Activated CD8-positive, alpha-beta memory T cell treated with anti-CD3 and anti-CD28 coated beads for 36 hours (primary cell): ENCODE data around the gene ADCY3. TPM values are rescaled to one million over a fixed set of nuclear protein-coding genes. Genes with fewer than 3 reads are reported as not detected.

Experiments
- CTCF ChIA-PET: fragments of 350-600 bp; sonication (Branson Sonifier 250); formaldehyde crosslinking; loops from one replicate; lab custom pipeline; 2021; ENCODE audit warnings: antibody characterized with exemption; lab: Charles Lee
- POLR2A ChIA-PET: fragments of 350-600 bp; sonication (Branson Sonifier 250); formaldehyde crosslinking; loops from one replicate; lab custom pipeline; 2021; ENCODE audit warnings: antibody characterized with exemption; lab: Charles Lee
- total RNA-seq, 2 experiments: library from RNA; stranded (reverse); gene quantifications; one replicate each; pipeline ENCODE4 v1.2.3, GENCODE V29; 2021

The ADCY3 gene
- total RNA-seq, 2 experiments from 2014 or later: 87.0 to 88.5 TPM

DNA sequence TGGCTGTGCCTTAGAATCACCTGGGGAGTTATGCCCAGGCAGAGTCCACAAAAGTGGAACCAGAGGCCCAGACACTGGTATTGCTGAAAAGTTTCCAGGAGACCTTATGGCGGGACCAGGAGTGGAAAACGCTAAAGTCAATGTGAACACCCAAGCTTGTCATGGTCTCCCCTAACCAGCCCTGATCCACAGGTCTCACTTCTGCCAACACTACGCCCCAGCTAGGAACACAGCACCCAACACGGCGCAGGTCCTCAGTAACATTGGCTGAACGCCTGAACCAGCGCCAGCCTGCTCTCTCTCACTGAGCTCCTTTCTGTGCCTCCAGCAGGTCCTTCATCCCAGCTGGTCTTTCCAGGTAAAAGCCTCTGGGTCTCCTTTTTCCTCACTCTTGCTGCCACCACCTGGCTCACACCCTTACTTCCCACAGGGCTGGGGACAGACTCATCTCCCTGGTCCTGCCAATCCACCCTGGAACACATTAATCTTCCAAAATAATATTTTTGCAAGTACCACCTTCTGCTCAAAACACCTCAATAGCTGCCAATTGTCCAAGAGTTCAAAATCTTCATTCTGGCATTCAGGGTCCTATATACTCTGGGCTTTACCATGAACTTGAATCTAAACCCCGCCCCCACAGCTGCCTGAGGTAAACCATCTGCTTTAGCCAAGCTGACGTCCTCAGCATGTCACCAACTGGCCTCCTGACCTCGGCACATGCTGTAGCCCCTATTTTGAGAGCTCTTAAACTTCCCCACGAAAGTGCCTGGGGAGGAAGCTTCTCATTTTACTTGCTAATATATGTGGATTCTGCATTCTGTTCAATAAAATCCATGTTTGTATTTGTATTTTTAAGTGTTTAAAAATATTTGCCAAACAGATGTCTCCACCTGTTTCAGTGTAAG, 34.6 kb downstream of the ADCY3 start:
- CTCF ChIA-PET: interaction anchor here (0.6 kb wide), 1 partner anchor 45 kb away, joined by 4 read pairs; no protein-coding TSS in a partner anchor
- POLR2A ChIA-PET: no interaction called here

DNA sequence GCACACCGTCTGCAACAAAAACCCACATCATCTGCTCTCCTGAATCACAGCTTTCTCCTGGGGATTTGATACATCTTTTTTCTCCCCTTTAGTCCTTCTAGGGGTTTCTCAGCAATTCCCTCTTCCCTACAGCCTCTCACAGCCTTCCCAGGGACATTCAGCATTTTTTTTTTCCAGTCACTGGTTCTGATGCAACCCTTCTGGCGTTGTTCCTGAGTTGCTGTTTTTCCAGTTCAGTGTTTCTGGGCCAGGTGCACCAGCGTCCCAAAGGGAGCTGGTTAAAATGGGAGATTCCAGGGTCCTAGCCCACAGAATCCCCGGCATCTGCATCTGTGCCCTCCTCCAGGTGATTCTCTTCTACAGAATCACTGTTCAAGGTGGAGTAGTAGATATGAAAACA, 36.1 kb downstream of the ADCY3 start:
- POLR2A ChIA-PET: no interaction called here
- CTCF ChIA-PET: interaction anchor here (0.7 kb wide), 1 partner anchor 1168 kb away, joined by 3 read pairs; no protein-coding TSS in a partner anchor

DNA sequence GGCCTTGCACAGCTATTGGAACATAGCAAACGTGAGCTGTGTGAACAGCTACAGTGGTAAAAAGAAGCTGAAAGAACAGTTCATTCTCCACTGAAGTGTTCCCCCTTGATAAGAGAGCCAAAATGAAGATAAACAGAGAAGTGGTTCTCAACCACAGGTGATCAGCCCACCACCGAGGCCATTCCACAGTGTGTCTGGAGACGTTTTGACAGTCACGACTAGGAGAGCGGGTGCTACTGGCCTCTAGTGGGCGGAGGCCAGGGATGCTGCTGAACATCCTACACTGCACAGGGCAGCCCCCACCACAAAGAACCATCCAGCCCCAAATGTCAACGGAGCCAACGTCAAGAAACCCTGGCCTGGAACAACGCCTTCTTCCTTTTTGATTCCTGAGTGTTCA, 38.4 kb downstream of the ADCY3 start:
- CTCF ChIA-PET: no interaction called here
- POLR2A ChIA-PET: no interaction called here

DNA sequence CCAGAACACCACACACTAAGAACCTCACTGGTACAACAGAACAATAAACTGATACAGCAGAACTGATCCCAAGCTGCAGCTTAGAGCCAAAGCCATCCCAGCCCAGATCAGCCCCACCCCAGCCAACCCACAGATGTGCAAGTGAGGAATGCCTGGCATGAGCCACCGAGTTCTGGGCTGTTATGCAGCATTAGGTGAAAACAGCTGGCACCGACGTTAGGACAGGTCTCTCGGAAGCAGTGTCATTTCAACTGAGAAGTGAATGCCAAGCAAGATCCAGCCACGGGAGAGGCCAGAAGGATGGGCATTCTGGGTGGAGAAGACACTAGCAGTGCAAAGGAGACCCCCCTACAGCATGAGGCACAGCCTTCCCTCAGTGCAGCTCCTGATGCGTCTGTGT, 38.9 kb downstream of the ADCY3 start:
- CTCF ChIA-PET: no interaction called here
- POLR2A ChIA-PET: no interaction called here

DNA sequence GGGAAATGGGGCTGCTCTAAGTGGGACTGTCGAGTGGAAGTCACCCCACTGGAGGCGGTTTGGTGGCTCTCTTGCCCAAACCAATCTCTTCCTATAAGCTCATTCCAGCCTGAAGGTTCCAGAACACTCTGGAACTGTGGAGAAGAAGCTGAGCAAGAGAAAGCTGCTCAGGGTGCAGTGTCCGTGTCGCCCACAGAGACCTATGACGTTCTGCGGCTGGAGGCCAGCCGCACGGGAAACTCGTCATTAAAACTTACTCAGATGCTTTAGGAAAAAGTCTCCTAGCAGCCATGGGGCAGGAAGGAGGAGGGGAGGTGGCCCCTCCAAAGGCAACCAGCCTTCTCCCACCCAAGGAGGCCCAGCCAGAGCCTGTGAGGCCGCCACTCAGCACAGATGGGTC, 41.7 kb downstream of the ADCY3 start:
- ChIA-PET POLR2A (no interaction called here), CTCF (no interaction called here)

DNA sequence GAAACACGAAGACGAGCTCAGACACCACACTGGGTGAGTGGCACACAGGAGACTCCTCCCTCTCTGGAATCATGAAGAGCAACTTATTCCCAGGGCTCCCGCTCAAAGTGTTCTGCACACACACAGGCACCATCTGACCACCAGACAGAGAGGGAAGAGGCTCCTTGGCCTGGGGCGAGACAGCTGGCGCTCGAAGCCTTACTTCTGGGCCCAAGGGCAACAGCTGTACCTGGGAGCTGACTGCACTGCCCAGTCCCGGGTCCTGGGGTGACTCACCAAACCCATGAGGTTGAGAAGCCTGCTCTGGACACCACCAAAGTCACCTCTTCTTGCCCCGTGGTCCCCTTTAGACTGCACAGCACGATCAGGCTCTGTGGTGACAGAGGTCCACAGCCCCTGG, 42.4 kb downstream of the ADCY3 start:
- POLR2A ChIA-PET: no interaction called here
- CTCF ChIA-PET: interaction anchor here (1.3 kb wide), 1 partner anchor 14 kb away, joined by 3 read pairs; no protein-coding TSS in a partner anchor

DNA sequence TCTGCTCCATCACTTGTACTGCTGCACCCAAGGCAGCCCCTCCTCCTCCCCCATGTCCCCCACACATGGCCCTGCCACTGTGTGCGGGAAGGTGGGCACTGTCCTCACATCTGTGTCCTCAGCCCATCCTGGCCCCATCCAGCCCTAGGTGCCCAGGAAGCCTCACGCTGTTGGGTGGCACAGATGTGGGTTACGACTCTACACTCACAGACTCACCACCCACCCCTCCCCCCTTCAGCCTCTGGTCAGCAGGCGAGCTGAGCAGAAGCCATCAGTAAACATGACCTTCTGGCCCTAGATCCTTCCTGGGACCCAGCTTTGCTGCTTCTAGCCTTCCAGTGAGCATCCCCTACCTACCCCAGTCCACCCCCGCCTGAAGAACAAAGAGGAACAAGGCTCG, 43.0 kb downstream of the ADCY3 start:
- CTCF ChIA-PET: interaction anchor here (1.3 kb wide), 1 partner anchor 13 kb away, joined by 3 read pairs; no protein-coding TSS in a partner anchor
- POLR2A ChIA-PET: no interaction called here

DNA sequence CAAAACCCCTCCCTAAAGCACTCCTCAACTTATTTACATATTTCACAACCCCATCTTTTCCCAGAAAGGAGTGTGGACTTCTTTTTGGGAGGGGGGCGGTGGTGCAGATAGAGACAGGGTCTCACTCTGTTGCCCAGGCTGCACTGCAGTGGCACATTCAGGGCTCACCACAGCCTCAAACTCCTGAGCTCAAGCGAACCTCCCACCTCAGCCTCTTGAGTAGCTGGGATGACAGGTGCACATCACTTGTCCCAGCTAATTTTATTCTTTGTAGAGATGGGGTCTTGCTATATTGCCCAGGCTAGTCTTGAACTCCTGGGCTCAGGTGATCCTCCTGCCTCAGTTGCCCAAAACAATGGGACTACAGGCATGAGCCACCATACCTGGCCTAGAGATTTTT, 44.1 kb downstream of the ADCY3 start:
- ChIA-PET CTCF (no interaction called here), POLR2A (no interaction called here)

DNA sequence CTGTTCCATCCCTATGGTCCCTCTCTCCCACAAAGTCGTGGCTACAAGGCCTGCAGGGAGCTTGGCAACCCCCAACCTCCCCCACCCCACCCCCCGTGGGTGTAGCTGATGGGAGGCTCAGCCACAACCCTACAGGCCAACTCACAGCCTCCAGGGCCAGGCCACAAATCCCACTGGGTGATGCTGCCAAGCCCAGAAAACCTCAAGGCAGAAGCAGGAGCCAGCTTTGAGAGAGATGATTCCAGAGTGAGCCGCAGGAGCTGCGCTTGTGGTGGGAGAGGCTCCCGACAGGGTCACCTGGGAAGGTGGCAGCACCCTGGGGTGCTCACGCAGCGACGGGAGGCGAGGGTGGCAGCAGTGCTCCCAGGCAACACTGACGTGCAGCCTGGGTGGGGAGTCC, 44.8 kb downstream of the ADCY3 start:
- CTCF ChIA-PET: no interaction called here
- POLR2A ChIA-PET: no interaction called here

DNA sequence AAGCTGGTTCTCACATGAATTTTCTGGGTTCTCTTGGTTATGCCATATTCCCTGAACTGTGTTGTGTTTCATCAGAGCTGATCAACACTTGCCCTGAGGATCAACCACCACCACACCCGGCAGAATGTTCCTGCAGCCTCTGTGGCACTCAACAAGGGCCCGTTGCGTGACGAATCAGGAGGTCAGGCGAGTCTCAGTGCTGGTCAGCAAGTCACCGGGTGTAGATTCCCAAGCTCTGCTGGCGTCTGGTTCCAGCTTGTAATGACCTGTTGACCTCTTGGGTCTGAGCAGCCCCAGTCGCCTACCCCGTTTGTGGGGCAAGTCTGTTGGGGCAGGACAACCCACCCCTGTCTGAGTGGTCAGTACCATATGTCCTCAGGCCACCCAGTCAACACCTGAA, 46.0 kb downstream of the ADCY3 start:
- ChIA-PET POLR2A (no interaction called here), CTCF (no interaction called here)

DNA sequence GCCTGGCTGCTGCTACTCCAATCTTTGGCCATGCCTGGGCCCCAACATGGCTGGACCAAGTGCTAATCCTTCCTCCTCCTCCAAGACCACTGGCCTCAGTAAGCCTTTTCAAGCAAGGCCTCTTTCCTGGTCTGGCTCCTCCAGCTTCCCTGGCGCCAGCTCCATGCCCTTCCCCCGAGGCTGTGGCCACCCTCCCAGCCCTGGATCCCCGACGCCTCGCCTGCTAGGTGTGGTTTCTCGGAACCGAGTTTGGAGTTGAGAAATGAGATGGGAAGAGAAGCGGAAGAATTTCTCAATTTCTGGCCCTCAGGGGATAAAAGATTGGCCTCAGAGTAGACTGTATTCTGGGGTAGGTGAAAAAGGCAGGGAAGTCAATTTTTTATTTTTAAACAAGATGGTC, 46.4 kb downstream of the ADCY3 start:
- ChIA-PET POLR2A (no interaction called here), CTCF (no interaction called here)

DNA sequence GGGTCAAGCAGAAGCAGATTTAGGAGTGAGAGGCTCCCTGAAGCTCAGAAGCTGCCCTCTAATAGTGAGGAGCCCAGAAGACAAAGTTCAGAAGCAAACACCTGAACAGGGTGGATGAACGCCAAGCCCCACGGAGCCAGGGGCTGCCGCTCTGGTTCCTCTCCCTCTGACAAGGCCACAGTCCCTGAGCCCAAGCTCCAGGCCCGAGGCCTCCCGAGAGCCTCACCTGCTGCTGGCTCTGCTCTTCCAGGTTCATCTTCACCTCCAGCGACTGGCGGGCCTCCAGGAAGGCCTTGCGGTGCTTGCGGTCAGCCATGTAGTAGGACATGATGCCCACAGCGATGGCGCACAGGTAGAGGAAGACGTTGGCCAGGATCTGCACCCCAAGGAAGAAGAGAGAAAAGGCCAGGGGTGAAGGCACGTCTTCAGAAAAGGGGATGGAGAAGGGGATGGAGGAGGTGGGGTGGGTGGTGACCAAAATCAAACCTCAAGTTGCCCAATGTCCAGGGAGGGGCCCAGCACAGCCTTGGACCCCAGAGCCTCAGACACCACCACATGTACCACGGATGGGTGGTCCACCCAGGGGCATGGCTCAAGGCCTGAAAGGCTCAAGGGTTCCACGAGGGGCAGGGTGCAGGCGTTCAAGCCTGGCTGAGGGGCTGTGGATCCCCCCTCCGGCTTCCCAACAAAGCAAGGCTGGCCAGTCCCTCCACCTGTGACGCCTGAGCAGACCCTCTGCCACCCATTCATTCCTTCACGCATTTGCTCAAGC, 47.5 kb downstream of the ADCY3 start:
- ChIA-PET CTCF (no interaction called here), POLR2A (no interaction called here)

DNA sequence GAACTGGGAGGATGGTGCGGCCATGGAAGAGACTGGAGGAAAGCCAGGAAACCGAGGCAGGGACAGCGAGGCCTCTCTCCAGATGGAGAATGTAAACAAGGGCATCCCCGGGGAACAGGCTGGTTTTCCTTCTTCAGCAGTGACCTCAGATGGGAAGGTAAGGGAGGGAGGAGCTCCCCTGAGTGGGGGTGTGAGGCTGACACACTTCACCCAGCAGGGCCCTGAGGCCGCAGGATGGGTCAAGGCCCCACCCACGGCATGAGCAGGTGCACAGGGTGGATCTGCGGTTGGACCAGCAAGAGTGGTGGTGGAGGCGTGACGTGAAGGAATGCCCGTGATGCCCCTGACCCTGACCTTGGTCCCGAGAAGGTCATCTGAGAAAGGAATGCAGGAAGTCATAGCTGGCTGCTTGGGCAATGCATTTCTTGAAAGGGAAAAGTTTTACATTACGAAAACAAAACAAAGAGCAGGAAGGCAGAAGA, 48.1 kb downstream of the ADCY3 start:
- ChIA-PET POLR2A (no interaction called here), CTCF (no interaction called here)

DNA sequence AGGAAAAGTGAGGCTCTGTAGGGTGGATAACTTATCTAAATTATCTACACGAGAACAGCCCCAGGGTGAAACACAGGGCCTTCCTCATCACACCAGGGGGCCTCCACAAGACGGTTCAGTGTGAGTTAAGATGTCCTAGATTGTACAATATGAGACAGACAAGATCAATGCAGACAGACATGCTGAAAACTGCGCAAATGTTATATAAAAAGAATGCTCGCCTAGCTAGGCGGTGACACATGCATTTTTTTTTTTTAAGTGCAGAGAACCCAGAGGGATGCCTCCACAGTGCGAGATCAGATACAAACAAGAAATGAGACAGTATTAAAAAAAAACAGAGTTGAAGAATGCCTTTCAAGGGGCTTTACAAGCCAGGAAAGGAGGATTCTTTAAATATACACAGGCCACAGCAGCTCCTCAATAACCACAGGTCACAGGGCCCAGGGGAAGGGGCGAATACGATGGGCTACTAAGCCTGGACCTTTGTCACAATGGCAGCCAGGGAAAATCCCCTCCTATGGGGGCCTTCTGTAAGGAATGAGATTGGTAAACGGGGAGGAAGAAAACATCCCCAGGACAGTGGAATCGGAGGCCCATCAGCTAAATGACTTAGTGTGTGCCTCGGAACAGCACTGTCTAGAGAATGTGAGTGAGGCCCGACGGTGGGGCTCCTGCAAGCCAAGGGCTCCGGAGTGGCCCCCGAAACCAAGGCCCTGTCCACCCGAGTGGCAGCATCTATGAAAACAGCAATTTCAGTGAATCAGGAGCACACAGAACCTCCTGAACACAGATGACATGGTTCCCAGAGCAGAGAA, 48.9 kb downstream of the ADCY3 start:
- POLR2A ChIA-PET: no interaction called here
- CTCF ChIA-PET: no interaction called here

DNA sequence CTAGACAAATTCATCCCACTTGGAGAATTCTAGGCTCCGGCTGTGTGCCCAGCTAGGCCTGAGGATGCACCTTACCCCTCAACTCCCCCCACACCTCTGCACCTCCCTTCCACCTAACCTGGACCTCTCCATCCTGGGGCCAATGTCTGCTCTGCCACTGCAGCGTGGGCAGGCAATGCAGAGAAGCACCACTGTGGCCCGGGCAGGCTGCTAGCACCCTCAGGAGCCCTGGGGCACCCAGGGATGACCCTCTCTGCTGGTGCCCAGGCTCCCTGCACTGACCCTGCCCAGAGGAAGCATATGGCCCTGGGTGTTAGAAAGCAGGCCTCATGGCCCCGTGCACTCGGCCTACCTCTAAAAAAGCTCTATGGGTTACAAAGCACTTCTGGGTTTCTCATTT, 49.6 kb downstream of the ADCY3 start:
- CTCF ChIA-PET: no interaction called here
- POLR2A ChIA-PET: no interaction called here

DNA sequence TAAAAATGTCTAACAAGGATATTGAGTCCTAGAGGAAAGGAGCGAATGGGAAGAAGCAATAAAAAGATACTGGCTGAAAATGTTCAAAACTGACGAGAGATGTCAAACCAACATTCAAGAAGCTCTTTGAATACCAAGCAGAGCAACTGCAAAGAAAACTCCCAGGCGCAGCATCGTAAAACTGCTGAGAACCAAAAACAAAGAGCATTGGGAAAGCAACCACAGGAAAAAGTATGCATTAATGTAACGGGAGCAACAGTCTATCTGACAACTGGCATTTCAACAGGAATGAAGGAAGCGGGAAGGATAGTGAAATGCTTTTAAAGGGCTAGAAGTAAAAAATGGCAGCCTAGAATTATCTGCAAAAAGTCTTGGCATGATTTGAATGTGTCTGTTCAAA, 53.1 kb downstream of the ADCY3 start:
- ChIA-PET CTCF (no interaction called here), POLR2A (no interaction called here)

DNA sequence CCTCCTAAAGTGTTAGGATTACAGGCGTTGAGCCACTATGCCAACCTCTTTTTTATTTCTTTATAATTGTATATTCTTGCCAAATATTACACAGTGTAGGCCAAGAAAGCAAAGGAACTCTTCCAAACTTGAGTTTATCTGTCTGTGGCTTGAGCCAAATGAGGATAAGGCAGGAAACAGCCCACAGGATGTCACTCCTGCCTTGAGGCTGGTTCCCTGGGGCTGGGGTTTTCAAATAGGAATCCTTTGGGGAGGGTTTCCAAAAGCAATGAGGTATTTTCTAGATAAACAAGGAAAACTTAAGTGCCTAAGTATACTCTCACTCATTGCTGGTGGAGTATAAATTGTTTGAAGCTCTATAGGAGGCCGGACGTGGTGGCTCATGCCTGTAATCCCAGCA, 56.4 kb downstream of the ADCY3 start:
- CTCF ChIA-PET: interaction anchor here (0.6 kb wide), 1 partner anchor 13 kb away, joined by 3 read pairs; no protein-coding TSS in a partner anchor

DNA sequence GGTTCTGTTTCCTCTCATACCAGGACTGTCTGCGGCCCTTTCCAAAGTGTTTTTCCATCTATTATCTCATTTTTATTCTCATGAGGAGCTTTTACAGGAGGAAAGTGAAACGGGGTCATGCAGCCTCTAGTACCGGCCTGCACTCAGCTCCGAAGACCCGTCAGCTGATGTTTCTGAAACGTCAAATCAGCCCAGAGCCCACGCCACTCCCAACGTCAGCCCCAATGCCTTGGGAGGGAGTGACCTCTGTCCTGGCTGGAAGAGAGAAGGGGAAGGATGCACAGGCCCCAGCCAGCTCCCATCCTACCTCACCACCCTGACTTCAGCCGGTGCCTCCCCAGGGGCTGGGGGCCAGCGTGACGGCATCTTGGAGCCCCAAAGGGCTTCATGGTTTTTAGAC, 58.5 kb downstream of the ADCY3 start:
- ChIA-PET CTCF (no interaction called here), POLR2A (no interaction called here)

More for the DNA sequence above, 56.4 kb downstream of the ADCY3 start:
- POLR2A ChIA-PET: no interaction called here

DNA sequence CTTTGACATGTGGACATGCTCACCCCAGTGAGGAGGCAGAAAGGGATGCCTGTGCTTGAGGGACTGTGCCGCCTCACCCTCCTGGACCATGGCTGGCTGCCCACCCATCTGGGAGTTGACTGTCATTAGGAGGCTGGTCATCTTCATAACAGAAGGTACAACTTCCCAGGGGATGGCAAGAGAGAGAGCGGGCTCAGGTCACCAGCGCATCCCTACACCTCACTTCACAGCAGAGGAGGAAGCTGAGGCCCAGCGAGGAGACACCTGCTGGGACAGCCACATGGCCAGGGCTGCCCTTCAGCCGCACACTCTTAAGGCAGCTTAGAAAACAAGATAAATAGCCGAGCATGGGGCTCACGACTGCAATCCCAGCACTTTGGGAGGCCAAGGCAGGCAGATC, 59.4 kb downstream of the ADCY3 start:
- ChIA-PET CTCF (no interaction called here), POLR2A (no interaction called here)
